HG02840 (cell line): ENCODE data around the gene TRAPPC4.
A peak's percentile ranks its signal among the peaks of the same experiment; 100 is the strongest.
"Not testable (repeated sequence)": the region's sequence is repeated elsewhere in the genome, so short reads cannot be mapped to it uniquely, and the experiment has no call there.

Experiments used
- ATAC-seq: cut with Tn5 transposase; IDR thresholded peaks from one replicate; pipeline ENCODE4 v1.9.1; 2021; ENCODE audit warnings: mild to moderate bottlenecking, moderate library complexity, moderate number of reproducible peaks; ENCODE audit not compliant: unreplicated experiment, low FRiP score

TRAPPC4 gene

DNA sequence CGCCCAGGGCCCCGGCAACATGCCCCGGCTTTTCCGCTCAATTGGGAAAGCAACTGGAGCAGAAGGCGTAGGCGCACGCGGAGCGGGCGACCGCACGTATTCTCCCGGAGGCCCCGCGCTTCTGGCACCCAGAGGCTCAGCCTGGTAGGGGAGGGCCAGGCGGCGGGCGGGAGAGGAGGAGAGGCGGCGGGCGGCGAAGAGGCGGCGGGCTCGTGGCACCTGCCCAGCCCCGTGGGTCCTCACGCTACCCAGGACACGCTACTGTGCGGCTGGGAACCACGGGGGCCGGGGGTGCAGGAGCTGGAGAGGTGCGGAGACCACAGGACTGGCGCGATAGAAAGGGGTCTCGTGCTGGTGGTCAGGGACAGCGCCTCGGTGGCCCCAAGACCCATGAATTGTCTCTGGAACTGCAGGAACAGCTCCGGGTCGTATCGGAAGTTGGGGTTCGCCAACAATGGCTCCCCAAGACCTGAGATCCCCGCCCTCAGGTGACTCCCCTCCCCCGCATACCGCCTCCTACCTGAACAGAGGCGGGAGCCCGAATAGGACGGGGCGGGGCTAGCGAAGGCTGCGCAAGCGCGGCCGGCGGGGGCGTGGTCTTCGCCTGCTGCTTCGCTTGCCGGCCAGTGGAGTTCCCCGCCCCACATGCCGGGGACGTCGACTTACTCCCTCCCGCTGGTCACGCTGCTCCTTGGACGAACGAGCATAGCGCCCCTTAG lies 11.9 kb downstream of the TRAPPC4 start, which contains the start of gene SLC37A4:
Gene SLC37A4 (minus strand): TSS at position 549 of the 719 bp plus-strand sequence.
- ATAC-seq, result peak; percentile 88

DNA sequence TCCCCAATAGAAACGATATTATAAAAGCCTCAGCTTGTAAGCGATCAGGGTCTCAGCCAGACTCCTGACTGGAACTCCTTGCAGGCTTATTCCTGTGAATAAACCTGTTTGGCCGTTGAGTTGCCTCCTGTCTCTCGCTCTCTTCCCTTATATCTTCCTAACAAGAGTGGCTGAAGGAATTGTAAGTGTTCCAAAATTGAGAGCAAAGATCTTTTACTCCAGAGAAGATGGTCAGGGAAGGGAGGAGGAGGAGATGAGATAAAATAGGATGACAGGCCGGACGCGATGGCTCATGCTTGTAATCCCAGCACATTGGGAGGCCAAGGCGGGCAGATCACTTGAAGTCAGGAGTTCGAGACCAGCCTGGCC lies 13.3 kb downstream of the TRAPPC4 start:
- no peak for ATAC-seq

DNA sequence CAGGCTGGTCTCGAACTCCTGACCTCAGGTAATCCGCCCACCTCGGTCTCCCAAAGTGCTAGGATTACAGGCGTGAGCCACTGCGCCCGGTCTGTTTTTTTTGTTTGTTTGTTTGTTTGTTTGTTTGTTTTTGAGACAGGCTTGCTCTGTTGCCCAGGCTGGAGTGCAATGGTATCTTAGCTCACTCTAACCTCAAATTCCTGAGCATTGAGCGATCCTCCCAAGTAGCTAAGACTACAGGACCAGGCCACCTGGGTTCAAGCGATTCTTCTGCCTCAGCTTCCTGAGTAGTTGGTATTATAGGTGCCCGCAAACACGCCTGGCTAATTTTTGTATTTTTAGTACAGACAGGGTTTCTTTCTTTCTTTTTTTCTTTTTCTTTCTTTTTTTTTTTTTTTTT lies 14.9 kb downstream of the TRAPPC4 start:
- ATAC-seq, result not testable (repeated sequence)

DNA sequence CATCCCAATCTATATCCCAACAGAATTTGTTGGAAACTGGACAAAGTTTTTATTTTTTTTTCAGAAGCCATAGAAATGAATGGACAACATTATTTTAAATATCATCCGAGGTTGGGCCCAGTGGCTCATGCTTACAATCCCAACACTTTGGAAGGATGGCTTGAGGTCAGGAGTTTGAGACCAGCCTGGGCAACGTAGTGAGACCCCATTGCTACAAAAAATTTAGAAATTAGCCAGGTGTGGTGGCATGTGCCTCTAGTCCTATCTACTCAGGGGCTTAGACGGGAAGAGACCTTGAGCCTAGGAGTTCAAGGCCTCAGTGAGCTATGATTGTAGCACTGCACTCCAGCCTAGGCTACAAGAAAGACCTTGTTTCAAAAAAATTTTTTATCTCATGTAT lies 16.2 kb downstream of the TRAPPC4 start:
- ATAC-seq, result no peak

DNA sequence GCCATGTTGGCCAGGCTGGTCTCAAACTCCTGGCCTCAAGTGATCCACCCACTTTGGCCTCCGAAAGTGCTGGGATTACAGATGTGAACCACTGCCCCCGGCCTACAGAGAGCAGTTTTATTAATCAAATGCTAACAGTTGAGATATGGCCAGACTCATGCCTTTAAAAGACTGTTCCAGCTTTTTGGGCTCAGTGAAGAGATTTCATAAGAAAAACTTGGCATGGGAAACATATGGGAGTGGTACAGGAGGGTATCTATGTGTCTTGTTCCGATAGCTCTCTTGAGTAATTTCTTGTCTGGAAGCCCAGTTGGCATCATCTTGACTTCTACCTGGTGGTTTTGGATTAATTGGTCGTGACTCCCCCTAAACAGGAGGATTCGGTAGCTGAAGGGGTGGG lies 20.3 kb downstream of the TRAPPC4 start:
- ATAC-seq, result no peak

DNA sequence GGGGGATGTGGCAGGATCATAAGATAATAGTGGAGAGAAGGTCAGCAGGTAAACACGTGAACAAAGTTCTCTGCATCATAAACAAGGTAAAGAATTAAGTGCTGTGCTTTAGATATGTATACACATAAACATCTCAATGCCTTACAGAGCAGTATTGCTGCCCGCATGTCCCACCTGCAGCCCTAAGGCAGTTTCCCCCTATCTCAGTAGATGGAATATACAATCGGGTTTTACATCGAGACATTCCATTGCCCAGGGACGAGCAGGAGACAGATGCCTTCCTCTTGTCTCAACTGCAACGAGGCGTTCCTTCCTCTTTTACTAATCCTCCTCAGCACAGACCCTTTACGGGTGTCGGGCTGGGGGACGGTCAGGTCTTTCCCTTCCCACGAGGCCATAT lies 20.9 kb downstream of the TRAPPC4 start:
- ATAC-seq, result not testable (repeated sequence)

DNA sequence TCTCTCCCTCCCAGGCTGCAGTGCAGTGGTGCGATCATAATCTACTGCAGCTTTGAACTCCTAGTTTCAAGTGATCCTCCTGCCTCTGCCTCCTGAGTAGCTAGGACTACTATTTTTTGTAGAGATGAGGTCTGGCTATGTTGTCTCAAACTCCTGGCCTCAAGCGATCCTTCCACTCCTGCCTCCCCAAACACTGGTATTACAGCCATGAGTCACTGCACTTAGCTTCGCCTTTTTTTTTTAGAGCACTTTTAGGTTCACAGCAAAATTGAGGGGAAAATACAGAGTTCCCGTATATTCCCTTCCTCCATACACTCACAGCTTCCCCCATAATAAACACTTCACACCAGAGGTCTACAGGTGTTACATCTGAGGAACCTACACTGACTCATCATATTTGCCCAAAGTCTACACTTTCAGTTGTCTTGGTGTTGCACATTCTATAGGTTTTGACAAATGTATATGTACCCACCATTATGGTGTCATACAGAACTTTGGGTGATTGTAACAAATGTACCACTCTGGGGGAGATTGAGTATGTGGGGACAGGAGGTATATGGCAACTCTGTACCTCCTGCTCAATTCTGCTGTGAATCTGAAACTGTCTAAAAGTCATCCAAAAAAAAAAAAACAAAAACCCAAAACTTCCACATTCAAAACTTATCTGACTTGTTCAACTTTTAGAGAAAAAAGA lies 23.4 kb downstream of the TRAPPC4 start:
- ATAC-seq, result no peak

DNA sequence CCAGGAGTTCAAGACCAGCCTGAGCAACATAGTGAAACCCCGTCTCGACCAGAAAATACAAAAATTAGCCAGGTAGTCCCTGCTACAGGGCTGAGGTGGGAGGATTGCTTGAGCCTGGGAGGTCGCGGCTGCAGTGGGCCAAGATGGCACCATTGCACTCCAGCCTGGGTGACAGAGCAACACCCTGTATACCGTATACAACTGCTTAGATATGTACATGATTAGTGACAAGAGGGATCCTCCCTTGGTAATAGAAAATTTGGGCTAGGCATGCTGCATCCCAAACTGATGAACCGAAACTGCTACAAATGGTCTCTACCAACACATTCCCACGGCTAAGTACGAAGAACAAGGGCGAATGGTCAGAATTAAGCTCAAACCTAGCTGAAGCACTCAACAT lies 24.4 kb downstream of the TRAPPC4 start:
- no peak for ATAC-seq

DNA sequence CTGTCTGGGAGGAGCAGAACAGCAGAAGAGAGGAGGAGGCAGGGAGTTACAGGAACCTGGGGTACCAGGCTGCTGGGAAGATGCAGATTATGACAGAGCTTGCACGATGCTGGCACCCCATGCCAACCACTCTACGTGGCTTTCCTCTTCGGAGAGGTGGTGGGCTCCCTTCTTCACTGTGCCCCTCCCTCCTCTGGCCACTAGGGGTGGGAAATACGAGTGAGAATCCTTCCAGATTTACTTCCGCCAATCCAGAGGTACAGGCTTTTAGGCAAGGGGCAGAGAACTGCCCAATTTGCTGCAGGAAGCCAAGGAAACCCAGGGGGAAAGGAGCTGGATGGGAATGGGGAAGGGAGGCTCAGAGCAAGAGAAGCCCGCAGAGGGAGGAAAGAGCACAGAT lies 26.1 kb downstream of the TRAPPC4 start:
- ATAC-seq, result no peak

DNA sequence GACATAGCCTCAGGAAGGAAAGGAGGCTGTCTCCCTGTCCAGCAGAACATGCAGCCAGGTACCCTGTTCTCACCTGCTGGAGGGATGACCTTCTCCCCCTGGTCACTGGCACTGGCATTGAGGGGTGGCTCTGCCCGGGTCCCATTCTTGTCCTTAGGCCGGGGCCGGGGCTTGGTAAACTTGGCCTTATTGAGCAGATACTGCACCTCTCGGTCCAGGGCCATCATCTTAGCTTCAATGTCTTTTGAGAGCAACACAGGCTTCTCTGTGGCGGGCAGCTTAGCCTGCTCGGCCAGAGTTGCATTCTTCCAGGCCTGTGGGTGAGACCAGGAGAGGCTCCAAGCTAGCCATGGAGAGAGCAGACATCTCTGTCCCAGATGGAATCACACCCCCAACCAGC lies 27.9 kb downstream of the TRAPPC4 start:
- ATAC-seq, result no peak

DNA sequence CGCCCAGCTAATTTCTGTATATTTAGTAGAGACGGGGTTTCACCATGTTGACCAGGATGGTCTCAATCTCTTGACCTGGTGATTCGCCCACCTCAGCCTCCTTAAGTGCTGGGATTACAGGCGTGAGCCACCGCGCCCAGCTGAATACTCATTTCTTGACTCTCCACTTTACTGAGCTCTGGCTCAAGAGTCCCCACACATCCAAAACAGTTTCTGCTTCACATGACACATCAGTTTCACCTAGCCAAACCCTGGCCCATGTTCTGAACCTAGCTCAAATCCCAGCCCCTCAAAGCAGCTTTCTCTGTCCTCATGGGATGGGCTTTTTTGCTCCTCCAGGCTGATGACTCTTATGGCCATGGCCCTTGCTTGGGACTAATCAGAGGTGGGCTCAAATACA lies 28.6 kb downstream of the TRAPPC4 start:
- no peak for ATAC-seq

DNA sequence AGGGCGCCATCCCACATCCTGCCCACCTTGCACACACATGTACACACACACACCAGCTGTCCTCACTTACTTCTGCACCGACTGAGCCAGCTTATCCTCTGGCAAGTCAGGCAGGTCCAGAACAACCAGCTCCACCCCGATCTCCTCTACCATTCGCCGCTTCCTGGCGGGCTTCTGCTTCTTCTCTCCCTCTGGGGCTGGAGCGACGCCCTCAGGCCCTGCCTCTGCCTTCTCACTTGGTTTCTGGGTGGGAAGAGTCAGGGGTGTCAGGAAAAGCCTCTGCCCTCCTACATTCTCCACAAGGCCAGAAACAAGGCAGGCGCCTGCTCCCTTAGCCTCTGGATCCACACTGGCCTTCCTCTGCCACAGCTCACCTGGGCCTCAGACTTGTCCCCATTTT lies 30.1 kb downstream of the TRAPPC4 start:
- ATAC-seq, result no peak

DNA sequence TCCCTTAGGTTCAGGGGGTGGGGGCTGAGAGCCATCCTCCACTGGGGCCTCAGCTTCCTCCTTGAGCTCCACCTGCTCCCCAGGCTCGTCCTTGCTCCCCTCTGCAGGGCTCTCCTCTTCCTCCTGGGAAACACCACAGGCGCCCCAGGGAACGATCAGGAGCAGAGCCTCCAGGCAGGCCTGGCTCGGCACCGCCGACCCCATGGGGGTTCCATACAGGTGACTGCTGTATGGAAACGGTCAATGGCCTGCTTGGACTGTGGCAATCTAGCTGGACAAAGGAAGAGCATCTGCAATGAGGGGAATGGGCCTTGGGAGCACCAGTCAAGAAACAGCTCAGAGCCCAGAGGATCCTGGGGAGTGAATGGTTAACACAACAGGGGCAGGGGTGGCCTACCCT lies 30.5 kb downstream of the TRAPPC4 start:
- ATAC-seq, result no peak

DNA sequence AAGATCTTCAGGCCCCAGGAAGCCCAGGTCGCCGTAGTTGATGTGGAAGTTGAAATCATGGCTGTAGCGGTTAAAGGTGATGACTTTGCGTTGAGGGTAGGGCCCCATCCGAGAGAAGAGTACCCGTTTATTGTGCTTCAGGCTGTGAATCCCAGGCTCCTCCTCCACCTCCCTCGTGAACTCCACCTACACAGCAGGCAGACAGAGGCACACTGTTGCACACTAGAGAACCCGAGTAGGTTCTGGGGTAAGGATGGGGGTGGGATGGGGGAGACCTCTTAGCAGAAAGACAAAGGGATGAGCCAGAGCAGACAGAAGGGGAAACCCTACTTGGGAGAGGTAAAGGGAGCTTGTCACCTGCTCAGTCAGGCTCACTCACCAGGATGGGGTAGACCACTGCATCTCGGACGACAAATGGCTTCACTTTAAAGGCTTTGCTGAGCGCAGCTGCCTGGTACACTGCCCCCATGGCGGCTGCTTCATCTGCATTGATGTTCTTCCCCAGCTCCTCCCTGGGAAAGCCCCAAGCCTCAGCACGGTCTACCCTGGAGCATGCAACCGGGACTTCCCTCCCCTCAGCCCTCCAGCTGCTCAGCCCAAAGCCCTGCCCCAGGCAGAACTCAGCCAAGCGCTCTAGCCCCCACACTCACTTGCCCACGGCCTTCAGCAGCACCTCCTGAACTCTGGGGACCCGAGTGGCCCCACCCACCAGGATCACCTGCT lies 33.0 kb downstream of the TRAPPC4 start:
- peak; percentile 43 for ATAC-seq

DNA sequence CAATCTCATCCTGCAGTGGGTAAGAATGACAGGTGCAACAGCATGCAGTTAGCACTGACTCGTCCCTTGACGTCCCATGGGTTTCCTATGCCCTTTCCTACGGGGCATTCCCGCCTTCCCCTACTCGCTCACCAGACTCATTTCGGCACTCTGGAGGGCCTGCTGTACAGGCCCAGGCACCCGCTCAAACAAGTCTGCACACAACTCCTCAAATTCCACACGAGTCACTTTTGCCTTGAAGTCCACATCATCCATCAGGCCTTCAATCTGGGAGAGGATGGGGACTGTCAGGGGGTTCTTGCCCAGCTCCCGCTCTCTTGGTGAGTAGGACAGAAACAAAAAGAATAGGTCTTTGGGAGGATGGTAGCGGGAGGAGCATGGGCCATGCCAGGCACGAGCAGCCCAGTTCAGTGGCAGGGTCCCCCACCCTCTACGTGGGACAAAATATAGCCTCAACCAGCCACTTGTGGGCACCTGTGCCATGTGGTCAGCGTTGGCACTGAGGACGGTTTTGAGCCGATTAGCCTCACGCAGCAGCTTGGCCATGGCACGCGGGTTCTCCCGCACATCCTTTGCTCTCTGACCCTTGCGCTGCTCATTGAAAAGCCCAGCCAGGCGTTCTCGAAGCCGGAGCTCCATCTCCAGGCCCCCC lies 33.7 kb downstream of the TRAPPC4 start:
- ATAC-seq, result peak; percentile 5

DNA sequence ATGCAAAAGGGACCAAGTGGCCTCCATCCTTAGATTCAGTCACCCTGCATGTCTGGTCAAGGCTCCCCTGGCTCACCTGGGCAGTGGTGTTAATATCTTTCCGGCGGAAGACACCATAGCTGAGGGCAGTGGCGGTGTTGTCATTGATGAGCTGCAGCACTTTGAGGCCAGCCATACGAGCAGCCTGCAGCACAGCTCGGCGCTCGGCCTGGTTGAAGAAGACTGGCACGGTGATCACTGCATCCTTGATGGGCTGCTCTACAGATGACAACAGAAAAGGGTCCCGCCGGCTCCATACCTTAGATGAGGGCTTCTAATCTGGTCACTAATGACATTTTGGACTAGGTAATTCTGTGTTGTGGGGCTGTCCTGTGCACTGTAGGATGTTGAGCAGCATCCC lies 35.9 kb downstream of the TRAPPC4 start:
- no peak for ATAC-seq

DNA sequence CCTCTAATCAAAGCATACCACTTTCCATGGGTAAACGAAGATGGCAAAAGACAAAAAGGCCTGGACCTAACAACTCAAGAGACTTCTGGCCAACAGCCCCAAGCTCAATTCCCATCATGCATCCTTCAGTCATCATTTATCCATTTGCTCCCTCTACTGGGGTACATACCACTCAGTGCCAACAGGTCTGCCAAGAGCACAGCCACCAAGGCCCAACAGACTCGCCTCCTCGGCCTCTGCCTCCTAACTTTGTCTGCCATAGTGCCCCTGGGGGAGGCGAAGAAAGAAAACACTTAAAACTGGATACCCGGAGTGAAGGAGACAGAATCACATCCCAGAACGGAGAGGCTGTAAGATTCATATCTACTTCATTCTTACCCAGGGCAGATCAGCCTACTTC lies 37.3 kb downstream of the TRAPPC4 start:
- no peak for ATAC-seq

DNA sequence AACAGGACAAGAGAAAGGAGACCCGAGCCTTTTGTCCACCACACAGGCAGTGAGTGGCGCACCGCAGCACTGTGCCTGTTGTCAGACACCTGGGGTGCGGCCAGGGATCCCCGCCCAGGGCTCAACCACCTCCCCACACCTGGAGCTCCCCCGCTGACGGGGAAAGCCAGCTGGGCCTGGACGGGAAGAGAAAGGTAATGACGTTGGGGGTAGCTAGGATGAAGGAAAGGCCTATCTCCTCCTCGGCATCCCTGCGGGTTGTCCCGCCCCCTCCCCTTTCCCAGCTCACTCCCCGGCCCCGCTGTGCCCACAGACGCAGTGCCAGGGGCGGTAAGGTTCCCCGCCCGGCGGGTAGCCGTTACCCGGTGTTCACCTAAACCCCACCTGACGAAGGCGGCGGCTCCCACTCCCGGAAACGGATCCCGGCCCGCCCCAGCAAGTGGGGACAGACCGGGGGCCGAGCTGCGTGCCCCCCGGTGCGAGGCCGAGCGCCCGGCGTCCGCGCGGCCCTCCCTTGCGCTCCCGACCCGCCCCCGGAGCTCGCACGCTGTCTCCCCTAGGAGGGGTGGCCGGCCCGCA lies 37.9 kb downstream of the TRAPPC4 start:
- no peak for ATAC-seq

DNA sequence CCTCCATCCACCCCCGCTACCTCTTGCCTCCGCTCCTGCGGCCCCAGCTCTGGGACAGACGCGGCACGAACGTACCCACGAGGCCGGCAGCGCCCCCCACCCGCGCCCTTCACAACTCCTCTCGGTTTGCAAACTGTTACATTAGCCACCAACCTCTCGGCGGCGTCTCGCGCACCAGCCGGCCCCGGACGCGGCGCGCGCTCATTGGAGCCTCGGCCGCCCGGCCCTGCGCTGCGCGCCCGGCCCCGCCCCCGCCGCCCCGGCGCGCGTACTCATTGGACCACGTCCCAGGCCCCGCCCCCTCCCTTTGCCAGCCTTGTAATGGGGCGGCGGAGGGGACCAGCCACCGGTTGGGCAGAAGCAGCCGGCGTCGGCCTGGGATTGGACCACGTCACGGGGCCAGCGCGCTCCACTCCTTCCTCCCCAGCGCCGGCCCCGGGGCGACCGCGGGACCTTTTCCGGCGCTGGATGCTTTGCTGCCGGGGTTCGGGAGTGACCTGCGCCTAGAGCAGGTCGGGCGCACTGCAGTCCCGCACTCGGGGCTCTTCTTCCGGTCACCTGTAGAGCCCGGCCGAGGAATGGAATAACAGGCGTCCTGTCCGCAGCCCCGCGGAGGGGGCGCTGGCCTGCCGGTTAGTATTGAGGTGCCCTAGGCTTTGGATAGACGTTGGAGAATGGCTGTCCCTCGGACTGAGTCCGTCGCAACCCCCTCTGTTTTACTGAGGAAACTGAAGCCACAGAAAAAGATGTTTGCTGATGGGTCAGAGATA lies 38.6 kb downstream of the TRAPPC4 start, which contains the start of gene HYOU1:
Gene HYOU1 (minus strand): TSS at position 206 of the 770 bp plus-strand sequence. CDS start 1,045 bp downstream, outside the sequence.
- ATAC-seq, result peak; percentile 86

DNA sequence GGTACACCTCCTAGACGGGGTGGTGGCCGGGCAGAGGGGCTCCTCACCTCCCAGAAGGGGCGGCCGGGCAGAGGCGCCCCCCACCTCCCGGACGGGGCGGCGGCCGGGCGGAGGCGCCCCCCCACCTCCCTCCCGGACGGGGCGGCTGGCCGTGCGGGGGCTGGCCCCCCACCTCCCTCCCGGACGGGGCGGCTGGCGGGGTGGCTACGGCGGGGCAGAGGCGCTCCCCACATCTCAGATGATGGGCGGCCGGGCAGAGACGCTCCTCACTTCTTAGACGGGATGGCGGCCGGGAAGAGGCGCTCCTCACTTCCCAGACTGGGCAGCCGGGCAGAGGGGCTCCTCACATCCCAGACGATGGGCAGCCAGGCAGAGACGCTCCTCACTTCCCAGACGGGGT lies 40.6 kb downstream of the TRAPPC4 start:
- not testable (repeated sequence) for ATAC-seq
